Panc1 (cell line): ENCODE measurements around the gene TBC1D2. TPM values are rescaled to one million over a fixed set of nuclear protein-coding genes. Genes with fewer than 3 reads are reported as not detected.

ENCODE experiments used
- ATAC-seq: fragments of 200-7000 bp; cut with Tn5 transposase; 2 replicates; pipeline ENCODE4 v1.9.1; 2020; ENCODE audit warnings: mild to moderate bottlenecking, moderate library complexity
- BruUV-seq: library from RNA; stranded (reverse); fragments of 400-500 nt; replicated peaks from 2 replicates; lab custom pipeline; 2021; lab: Mats Ljungman, UMichigan
- CTCF ChIA-PET: fragments of 300-600 bp; sonication (Branson Sonifier 250); formaldehyde crosslinking; loops from one replicate; lab custom pipeline; 2022; ENCODE audit warnings: antibody characterized with exemption; lab: Charles Lee
- POLR2A ChIA-PET: fragments of 300-600 bp; sonication (Branson Sonifier 250); formaldehyde crosslinking; loops from one replicate; lab custom pipeline; 2022; ENCODE audit warnings: antibody characterized with exemption; lab: Charles Lee
- DNase-seq: peaks from one replicate; pipeline ENCODE4 v3.0.0-alpha.2; 2010; ENCODE audit warnings: low read depth, low spot score
- H3K27ac ChIP-seq: 2 replicates; pipeline ENCODE4 v1.5.1; 2011; ENCODE audit warnings: mild to moderate bottlenecking, low read length, inconsistent platforms
- H3K27me3 ChIP-seq: fragments of 200-500 bp; sonication (Bioruptor generic); 2 replicates; pipeline ENCODE4 v1.6.0; 2014; ENCODE audit warnings: low read length, inconsistent platforms; ENCODE audit not compliant: control insufficient read depth, insufficient read depth
- H3K36me3 ChIP-seq: fragments of 200-500 bp; sonication (Bioruptor generic); 2 replicates; pipeline ENCODE4 v1.5.1; 2014; ENCODE audit warnings: inconsistent platforms, mild to moderate bottlenecking, low read length, moderate library complexity; ENCODE audit not compliant: control insufficient read depth, insufficient read depth
- H3K4me1 ChIP-seq: 2 replicates; pipeline ENCODE4 v1.5.1; 2011; ENCODE audit warnings: inconsistent platforms, mild to moderate bottlenecking, low read length, moderate library complexity; ENCODE audit not compliant: control insufficient read depth, insufficient read depth
- H3K4me3 ChIP-seq, 2 experiments: 2 replicates each; pipeline ENCODE4 v1.5.1; 2011 to 2012; ENCODE audit warnings: low read depth in 2 of 2, low read length in 2 of 2, mild to moderate bottlenecking in 2 of 2, inconsistent platforms in 1 of 2, moderate library complexity in 1 of 2
- H3K9me3 ChIP-seq: fragments of 200-500 bp; sonication (Bioruptor generic); 2 replicates; pipeline ENCODE4 v1.5.1; 2014; ENCODE audit warnings: low read depth, mild to moderate bottlenecking, inconsistent platforms, low read length, moderate library complexity; ENCODE audit not compliant: control insufficient read depth, insufficient read depth
- CTCF ChIP-seq: fragments of 450-650 bp; IDR thresholded peaks from 2 replicates; pipeline ENCODE4 v1.5.1; 2017; ENCODE audit warnings: mild to moderate bottlenecking
- POLR2AphosphoS5 ChIP-seq: IDR thresholded peaks from 2 replicates; pipeline ENCODE4 v1.6.1; 2012; ENCODE audit warnings: mild to moderate bottlenecking, low read depth, low read length, moderate library complexity
- REST ChIP-seq, 2 experiments: IDR thresholded peaks; 2 replicates each; pipeline ENCODE4 v1.6.1; 2011 to 2012; ENCODE audit warnings: low read depth in 2 of 2, control low read depth in 1 of 2, low read length in 1 of 2, mild to moderate bottlenecking in 1 of 2, moderate library complexity in 1 of 2; ENCODE audit not compliant: insufficient read depth in 1 of 2
- SIN3A ChIP-seq: IDR thresholded peaks from 2 replicates; pipeline ENCODE4 v1.6.1; 2012; ENCODE audit warnings: low read depth, mild to moderate bottlenecking, low read length, moderate library complexity, borderline replicate concordance; ENCODE audit not compliant: insufficient read depth
- TCF7L2 ChIP-seq: IDR thresholded peaks from 2 replicates; pipeline ENCODE4 v1.6.1; 2011; ENCODE audit warnings: mild to moderate bottlenecking, low read depth, low read length, inconsistent platforms
- in situ Hi-C: cut with HindIII; loops from 2 replicates; pipeline ENCODE4 v1.10.0; 2016; ENCODE audit warnings: low sequenced_read_pairs, low pct_unique_long_range_greater_than_20kb
- intact Hi-C: fragments of 100-400 bp; cut with micrococcal nuclease; formaldehyde crosslinking; loops from one replicate; pipeline ENCODE4 v1.10.0; 2022; ENCODE audit not compliant: unreplicated experiment
- total RNA-seq: library from RNA; stranded (reverse); gene quantifications from one replicate; pipeline ENCODE4 v1.2.1, GENCODE V29; 2021; ENCODE audit not compliant: unreplicated experiment

Gene TBC1D2
- total RNA-seq, 1 experiment from 2014 or later, result 2.4 TPM

GRCh38 chr9:98222885-98223691 is 32.4 kb downstream of the TBC1D2 start:
- H3K9me3 ChIP-seq, result no peaks in the 10 kb centered on the region
- no peak for TF ChIP-seq CTCF
- TF ChIP-seq TCF7L2, result no peak
- no peak for TF ChIP-seq REST (IDR thresholded peaks at IDR 0.05; ENCODE audit: insufficient read depth in 1 of 2, low read depth in 2 of 2, low read length in 1 of 2)
- no peak for TF ChIP-seq SIN3A
- no peak for TF ChIP-seq POLR2AphosphoS5
- in situ Hi-C loops (no loop called here), intact Hi-C loops (no loop called here)
- POLR2A ChIA-PET, result no interaction called here
- ATAC-seq (peak; percentile 85), DNase-seq (no peak)
- no peaks in the 10 kb centered on the region for H3K27me3 ChIP-seq
- H3K36me3 ChIP-seq, result no peaks in the 10 kb centered on the region
- no peak overlapping the region for H3K27ac ChIP-seq
- no peak overlapping the region for H3K4me3 ChIP-seq
- no peaks in the 10 kb centered on the region for H3K4me1 ChIP-seq
- CTCF ChIA-PET, result no interaction called here
- BruUV-seq, result no TSS peak

- ATAC-seq, result no peak
- intact Hi-C loops (no loop called here), in situ Hi-C loops (no loop called here)
- no peak overlapping the region for H3K27ac ChIP-seq
- H3K27me3 ChIP-seq, result no peaks in the 10 kb centered on the region
- ChIA-PET POLR2A (no interaction called here), CTCF (interaction anchor here (0.6 kb wide), 1 partner anchor 31 kb away, joined by 3 read pairs; no protein-coding TSS in a partner anchor)
- no peak for DNase-seq
- no peaks in the 10 kb centered on the region for H3K9me3 ChIP-seq
- TF ChIP-seq POLR2AphosphoS5 (no peak), REST (IDR thresholded peaks at IDR 0.05; ENCODE audit: insufficient read depth in 1 of 2, low read depth in 2 of 2, low read length in 1 of 2) (no peak), TCF7L2 (no peak), SIN3A (no peak), CTCF (no peak)
- no TSS peak for BruUV-seq
- H3K4me1 ChIP-seq, result no peaks in the 10 kb centered on the region
- no peak overlapping the region for H3K4me3 ChIP-seq
- H3K36me3 ChIP-seq, result no peaks in the 10 kb centered on the region
Measured at GRCh38 chr9:98220911-98221310, 34.5 kb downstream of the TBC1D2 start.
